Activated CD8-positive, alpha-beta memory T cell treated with anti-CD3 and anti-CD28 coated beads for 48 hours (primary cell): Measurements from ENCODE around the gene NLGN4X.

ENCODE experiments used
- DNase-seq, 3 experiments: peaks; one replicate each; pipeline ENCODE4 v3.0.0-alpha.2; 2020; ENCODE audit warnings: low read depth in 2 of 3, low spot score in 2 of 3

The NLGN4X gene

DNA sequence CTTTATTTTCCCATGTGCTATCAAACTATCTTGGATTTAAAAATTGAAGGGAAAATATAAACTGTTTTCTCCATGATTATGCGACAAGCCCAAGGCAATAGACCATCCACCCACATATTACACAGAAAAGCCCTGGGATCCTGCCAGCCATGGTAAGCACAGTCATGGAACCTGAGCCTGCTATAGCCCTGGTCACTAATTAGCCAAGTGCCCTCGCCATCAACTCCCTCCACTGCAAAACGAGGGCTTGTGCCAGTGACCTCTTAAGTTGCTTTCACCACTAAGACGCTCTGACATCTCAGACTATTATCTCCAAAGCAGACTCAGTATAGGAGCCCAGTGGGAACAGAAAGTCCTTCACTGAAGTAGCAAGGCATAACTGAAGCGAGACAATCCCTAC is 69.2 kb downstream of the NLGN4X start:
- no peak for DNase-seq

DNA sequence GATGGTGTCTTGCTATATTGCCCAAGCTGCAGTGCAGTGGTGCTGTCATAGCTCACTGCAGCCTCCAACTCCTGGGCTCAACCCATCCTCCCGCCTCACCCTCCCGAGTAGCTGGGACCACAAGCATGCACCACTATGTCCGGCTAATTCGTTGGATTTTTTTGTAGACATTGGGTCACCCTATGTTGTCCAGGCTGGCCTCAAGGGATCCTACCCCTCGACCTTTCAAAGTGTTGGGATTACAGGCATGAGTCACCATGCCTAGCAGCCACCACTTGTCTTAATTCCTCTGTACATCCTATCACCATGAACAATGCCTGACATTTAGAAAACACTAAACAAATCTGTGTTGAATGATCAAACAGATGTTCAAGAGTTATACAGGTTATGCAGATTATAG is 76.7 kb downstream of the NLGN4X start:
- DNase-seq, result no peak

DNA sequence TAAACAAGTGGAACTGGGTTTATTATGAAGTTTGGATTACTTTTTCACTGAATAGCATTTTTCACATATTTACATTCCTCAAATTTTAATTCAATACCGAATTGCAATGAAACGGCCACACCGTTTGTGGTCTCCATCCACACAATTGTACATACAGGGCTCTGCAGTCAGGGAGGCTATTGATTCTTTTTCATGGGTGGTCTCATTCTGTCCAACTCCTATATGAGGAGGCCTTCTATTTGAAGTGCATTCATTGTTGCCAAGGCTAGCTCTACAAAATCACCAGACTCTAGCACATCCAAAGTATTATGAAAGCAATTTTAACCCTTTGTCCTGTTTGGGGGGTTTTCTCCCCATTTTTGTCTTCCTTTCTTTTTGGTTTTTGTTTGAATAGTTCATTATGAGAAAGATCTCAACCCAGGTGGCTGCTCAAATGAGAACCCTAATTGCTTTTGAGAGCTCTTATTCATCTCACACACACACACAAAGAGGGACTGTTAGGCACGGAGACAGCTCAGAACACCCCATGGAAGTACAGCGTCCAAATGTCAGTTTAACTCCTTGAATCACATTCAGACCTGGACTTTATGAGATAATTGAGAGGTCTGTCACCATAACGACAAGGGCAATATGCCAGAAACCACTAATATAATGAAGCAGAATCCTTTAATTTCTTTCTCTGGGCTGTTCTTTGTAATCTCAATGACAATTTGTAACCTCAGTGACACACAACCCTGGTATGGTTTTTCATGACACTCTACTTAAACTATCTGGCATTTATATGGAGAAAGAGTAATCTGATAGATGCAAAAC is 79.4 kb downstream of the NLGN4X start:
- DNase-seq, result no peak

DNA sequence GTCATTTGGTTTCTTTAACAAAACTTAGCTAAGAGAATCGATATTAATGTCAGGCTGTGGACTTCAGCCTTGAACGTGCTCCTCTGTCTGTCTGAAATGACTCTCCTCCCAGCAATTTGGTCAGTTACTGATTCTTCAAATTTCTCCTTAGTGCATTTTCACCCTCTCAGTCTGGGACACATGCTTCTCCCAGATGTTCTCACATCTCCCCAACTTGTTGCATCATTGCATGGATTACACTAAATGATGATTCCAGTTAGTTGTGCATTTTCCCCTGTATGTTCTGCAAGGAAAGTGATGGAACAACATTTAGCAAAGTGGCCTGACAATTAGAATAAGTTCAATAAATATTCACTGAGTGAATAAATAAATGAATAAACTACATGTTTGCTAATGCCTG is 94.4 kb downstream of the NLGN4X start:
- DNase-seq, result no peak

DNA sequence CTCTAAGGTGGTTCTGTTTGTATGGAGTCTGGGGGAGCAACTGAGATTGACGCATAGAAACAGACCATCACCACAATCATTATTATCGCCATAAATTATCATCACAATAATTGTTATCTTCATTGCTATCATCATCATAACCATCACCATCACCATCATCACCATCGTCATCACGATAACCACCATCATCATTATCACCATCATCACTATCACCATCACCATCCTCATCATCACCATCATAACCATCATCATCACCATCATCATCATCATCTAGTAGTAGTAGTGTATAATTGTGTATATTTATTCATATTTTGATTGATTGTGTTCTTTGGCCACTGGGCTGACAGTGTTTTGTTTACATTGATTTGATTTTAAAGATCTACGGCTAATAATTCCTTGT is 95.7 kb downstream of the NLGN4X start:
- no peak for DNase-seq

DNA sequence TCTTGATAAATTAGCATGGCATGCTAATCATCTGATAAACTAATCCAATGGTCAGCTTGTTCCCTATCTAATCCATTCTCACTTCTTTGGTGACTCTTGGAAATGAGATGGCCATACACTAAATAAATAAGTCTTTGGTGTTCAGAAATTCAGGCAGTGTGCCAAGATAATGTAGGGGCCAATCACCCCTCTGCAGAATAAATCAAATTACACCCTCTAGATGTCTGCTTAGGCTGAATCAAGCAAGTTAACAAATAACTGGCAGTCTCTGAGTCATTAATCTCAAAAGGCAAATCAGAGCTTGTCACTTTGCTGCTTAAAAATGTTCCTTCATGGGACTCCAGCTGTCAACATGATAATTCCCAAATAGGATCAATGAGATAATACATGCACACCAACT is 97.4 kb downstream of the NLGN4X start:
- DNase-seq, result no peak

DNA sequence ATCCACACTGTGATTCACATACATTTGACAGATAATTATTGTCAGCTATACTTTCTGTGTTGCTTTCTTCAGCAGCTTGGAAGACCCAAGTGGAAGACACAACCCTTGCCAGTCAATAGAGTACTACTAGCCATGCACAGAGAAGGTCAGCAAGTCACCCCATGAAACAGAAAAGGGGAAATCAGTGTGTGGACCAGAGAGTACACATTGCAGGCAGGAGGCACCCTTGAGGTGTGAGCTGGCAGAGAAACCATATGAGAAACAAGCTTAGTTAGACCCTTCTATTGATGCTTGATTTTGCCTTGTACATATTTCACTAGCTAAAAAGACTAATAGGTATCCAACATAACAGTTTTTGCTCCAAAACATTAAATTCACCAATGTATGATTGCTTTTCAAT is 99.5 kb downstream of the NLGN4X start:
- no peak for DNase-seq

DNA sequence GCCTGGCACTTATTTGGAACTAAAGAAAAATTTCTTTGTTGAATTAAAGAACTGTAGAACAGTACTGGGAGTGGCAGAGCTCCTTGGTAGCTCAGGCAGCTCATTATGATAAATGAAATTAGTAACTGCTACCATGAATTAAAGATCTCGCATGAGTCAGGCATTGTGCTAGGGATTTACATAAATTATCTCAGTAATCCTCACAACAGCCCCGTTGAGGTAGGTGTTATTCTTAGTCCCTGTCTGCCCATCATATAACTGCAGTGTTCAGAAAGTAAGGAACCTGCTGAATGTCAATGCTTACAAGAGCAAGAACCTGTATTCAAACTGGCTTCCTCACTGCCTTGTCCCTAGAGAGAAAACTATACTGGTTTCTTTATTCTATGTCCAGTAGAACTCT is 108.3 kb downstream of the NLGN4X start:
- DNase-seq, result no peak

DNA sequence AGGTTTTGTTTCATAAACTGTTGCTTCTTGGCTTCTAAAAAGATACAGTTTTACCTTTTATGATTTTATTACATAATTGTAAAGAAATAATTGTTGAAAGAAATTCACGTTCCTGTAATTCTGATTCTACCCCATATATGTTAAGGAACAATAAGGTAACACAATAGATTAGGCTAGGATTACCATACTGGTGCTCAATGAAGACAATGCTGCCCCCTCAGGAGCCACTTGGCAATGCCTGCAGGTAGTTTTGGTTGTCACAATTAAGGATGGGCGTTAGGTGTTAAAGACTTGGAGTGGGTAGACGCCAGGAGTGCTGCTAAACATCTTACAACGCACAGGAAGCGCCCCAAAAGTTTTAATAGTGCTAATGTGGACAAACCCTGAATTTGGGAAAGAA is 133.2 kb downstream of the NLGN4X start:
- no peak for DNase-seq

DNA sequence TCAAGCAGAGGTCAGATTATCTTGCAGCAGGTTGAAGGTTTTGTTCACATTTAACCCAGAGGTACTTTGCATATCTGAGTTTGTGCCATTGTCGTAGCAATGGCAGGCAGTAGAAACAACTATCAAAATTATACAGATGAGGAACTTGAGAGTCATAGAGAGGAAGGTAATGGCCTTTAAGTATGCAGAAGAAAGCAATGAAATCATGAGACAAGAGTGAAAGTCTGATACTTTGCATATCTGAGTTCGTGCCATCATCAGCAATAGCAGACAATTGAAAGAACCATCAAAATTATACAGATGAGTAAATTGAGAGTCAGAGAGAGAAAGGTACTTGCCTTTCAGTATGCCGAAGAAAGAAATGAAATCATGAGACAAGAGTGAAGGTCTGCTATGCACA is 154.1 kb downstream of the NLGN4X start:
- no peak for DNase-seq

DNA sequence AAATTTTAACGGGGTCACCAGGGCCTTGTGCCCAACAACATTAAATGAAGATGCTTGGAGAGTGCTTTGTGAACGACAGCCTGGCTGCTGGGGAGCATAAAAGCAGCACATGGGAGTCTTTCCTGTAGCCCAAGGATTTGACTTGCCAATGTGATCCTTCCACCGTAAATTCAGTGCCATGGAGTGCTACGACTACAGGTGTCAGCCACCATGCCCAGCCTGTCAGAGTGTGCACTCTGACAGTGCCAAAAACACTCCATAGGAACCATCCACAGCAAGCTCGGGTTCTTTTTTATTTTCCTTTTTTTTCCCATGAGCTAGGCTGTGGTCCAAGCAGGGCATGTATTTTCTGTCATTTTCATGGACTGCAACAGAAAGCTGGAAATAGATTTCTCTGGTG is 156.9 kb downstream of the NLGN4X start:
- no peak for DNase-seq

DNA sequence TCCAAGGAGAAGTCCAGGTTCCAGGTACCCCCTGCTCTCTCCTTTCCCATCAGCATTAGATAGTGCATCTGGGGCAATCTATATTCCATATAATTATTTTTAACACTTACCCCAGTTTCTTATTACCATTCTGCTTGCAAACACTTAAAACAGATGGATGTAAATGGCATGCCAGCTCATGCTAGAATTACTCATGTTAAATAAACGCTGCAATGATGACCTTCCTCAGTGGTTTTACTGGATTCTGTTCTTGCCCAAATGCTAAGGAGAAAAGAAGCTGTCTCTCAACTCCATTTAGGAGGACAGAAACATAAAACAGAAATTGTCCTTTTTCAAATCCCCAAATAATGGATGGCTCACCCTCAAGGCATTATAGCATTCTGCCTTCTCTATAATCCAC is 161.1 kb downstream of the NLGN4X start:
- DNase-seq, result no peak

DNA sequence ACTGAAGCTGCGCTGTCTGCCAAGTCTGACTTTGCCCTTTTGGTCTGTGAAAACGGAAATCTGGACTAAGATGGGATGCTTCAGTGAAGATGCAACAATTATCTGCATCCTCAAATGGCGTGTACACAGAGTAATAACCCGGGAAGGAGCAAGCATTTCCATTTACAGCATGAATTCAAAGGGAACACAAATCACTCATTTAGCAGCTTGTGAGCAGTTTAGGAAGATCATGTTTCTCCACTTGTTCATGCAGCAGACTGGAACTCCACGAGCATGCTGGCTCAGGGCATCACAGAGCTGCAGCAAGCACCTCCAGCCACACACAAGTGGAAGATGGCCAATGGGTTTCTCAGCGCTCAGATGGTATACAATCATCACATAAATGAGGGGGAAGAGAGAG is 175.5 kb downstream of the NLGN4X start:
- no peak for DNase-seq

DNA sequence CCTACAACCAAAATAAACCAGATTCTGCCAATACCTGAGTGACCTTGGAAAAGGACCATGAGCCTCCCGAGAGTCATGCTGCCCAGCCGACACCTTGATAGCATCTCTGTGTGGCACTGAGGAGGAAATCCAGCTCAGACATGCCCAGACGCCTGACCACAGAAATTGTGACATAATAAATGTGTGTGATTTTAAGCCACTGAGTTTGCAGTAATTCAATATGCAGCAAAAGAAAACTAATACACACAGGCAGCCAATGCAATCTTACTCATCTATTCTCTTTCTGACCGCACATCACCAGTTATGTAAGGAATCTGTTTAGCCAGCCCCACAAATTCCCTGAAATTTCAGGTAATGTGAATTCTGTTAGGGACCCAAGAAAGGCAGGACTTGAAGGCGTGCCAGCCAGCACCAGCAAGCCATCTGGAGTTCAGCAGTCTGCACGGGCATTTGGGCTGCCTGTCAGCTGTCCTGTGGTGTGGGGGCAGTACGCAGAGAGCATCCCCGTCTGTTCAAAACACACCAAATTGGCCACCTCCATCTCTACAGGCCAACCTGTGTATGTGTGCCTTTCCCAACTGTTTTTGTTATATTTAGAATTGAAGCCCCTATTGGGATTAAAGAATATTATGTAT is 176.4 kb downstream of the NLGN4X start:
- DNase-seq, result no peak

DNA sequence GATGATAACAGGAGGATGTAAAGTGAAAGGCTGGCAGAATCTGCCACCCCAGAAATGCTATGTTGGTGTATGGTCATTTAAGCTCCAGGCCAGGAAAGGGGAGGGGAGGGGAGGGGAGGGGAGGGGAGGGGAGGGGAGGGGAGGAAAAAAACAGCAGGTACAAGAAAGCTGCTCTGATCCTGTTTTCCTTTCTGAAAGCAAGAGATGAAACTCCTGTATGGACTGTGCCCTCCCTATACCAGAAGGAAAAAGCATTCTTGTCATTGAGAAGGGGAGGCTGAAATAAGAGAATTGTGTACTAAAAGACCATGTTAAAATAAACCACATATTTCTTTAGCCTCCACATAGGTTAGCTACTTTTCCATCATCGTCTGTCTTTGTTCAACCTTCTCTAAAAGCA is 179.5 kb downstream of the NLGN4X start:
- DNase-seq, result no peak

DNA sequence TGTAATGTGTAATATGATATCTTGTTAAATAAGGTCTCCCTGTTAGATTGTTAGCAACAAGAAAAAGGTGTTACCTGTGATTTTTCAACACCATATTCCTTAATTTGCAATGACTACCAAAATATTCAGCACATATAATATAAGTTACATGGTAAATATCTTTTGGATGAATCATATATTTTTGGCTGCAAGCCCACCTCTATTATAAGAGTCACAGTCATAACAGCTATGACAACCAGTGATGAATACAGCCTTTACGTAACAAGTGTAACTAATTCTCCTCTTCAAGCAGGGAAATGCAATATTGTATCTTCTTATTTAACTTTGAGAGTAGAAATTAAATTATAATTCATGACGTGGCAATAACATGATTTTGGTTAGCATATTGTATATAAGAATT is 187.0 kb downstream of the NLGN4X start:
- no peak for DNase-seq

DNA sequence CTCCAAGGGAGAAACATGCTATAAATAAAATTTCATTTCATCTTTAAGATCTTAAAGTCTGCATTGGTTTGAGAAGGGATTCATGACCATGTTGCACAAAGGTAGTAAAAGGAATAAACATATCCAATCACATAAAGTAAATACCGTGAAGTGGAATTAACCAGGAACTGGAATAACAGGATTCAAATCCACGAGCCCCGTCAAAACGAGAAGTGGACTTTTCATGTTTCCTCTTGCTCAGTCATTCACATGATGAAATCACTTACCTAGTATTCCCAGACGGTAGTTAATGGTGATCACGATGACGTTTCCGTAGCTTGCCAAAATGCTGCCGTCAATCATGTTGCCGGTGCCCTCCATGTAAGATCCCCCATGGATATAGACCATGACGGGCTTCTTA is 199.7 kb downstream of the NLGN4X start:
- no peak for DNase-seq

DNA sequence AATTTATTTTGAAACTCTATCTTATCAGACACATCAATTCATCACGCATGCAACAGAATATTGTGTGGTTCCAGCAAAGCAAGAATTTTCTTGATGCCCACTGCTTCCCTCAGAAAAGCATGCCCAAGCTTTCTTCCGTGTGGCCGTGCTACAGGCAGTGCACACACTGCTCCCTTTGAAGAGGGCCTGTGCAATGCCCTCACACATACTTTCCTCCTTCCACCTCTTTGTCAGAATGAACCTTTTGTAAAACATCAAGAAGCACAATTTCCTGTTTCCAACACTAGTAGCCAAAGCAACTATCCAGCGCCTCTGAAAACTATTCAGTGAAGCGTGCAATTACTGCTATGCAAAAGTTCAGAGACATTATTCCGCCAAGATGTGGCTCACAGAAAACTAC is 201.7 kb downstream of the NLGN4X start:
- no peak for DNase-seq

DNA sequence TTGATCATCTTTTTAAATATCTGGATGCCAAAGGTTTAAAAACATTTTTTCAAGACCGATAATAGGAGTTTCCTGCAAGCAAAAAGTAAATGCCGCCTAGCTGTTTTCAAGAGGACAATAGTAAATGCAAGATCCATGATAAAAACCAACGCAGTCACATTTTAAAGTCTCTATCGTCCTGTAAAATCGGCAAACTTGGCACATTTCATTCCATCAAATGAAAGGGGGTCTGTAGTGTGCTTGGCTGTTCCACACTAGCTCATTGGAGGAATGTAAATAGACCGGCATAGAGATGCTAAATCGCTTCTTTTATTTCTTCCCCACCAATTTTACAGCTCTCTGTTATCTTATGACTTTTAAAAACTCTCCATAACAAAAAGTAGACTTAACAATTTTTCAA is 202.2 kb downstream of the NLGN4X start:
- DNase-seq, result no peak

DNA sequence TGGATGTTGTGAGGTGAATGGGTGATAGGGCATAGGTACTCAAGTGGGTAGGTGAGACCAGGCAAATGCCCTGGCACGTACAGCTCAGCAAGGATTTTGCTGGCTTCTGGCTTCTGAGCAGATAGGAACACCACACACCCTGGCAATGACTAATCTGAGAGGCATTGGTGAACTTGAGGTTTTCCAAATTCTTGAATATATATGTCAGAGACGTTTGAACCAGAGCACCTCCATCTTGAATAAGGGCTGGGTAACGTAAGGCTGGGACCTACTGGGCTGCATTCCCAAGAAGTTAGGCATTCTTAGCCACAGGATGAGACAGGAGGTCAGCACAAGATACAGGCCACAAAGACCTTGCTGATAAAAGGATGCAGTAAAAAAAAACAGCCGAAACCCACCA is 204.5 kb downstream of the NLGN4X start:
- no peak for DNase-seq

DNA sequence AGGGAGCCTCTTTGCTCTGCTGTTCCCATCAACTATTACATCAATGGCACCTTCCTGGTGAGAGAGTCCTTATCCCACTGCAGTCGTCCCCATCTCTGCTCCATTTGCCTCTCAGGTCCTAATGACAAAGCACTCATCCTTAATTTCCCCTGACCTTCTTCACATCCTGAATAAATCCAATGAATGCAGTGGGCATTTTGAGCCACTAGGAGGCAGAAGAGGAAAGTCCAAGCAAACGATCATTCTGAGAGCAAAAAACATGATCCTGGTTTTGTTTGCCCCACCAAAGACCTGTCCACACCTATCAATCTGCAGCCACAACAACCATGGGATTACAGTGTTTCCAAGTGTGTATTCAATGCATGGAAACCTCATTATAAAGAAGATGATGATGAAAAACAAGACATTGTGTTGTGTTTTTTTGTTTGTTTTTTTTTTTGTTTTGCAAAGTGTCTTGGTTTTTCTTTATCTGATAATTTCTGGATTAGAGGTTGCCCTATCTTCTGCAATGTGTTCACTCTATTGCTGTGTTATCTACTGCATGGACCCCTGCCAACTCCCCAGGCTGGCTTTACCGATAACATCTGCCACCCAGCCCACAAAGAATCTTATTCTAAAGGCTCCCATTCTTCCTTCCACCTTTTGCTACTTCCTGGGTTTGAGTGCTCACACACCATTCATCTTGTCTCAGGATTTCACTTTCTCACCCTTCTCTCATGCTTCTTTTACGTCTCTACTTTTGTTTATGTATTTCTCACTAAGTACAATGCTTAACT is 207.2 kb downstream of the NLGN4X start:
- no peak for DNase-seq

DNA sequence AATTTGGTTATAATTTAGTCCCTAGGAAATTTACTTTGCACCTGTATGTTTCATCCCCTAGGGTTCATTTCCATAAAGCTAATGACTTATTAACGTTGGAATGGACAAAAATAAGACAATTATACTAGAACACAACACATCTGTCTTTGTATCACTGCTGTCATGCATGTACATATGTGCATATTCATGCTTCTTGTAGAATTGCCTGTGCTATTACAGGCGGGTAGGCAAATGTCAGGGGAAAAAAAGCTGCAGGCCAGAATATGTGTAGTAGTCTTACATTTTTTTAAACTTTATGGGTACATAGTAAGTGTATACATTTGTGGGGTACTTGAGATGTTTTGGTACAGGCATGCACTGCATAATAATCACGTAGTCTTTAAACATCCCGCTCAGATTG is 209.6 kb downstream of the NLGN4X start:
- DNase-seq, result no peak
